ENCODE results near the gene PRKCE. TPM values are rescaled to one million over a fixed set of nuclear protein-coding genes. Genes with fewer than 3 reads are reported as not detected.
A peak's percentile ranks its signal among the peaks of the same experiment; 100 is the strongest.

Gene PRKCE
- polyA plus RNA-seq, 1 experiment, result 16.7 TPM

- DNase-seq (ENCODE audit: low read depth, low spot score), result no peak
- Histone ChIP-seq H3K27ac (ENCODE audit: low read depth, low read length) (no peak overlapping the region), H3K9me3 (ENCODE audit: control insufficient read depth, insufficient read depth, low read length) (no peaks in the 10 kb centered on the region), H3K4me3 (ENCODE audit: low read depth, low read length) (no peak overlapping the region), H3K27me3 (ENCODE audit: control insufficient read depth, insufficient read depth, low read length) (no peaks in the 10 kb centered on the region)
- POLR2A ChIA-PET, result no interaction called here
- TF ChIP-seq CTCF (IDR thresholded peaks at IDR 0.05; ENCODE audit: low read depth, low read length), result no peak
- CTCF ChIA-PET, result no interaction called here
These were observed 273.6 kb downstream of the PRKCE start for GRCh38 chr2:45925026-45925425.

- CTCF ChIA-PET, result interaction anchor here (1.2 kb wide), 1 partner anchor 10 kb away, joined by 4 read pairs; no protein-coding TSS in a partner anchor
These were observed 274.3 kb downstream of the PRKCE start for GRCh38 chr2:45925636-45926366.

GRCh38 chr2:45928946-45929345 is 277.5 kb downstream of the PRKCE start:
- Histone ChIP-seq H3K27me3 (ENCODE audit: control insufficient read depth, insufficient read depth, low read length) (no peaks in the 10 kb centered on the region), H3K27ac (ENCODE audit: low read depth, low read length) (no peak overlapping the region), H3K4me3 (ENCODE audit: low read depth, low read length) (no peak overlapping the region), H3K9me3 (ENCODE audit: control insufficient read depth, insufficient read depth, low read length) (no peaks in the 10 kb centered on the region; the same call in 1 of the 2 replicates)
- DNase-seq (ENCODE audit: low read depth, low spot score), result no peak
- TF ChIP-seq CTCF (IDR thresholded peaks at IDR 0.05; ENCODE audit: low read depth, low read length), result no peak
- ChIA-PET CTCF (no interaction called here), POLR2A (no interaction called here)

More at GRCh38 chr2:45925636-45926366, 274.3 kb downstream of the PRKCE start:
- DNase-seq (ENCODE audit: low read depth, low spot score), result no peak
- POLR2A ChIA-PET, result no interaction called here
- Histone ChIP-seq H3K27ac (ENCODE audit: low read depth, low read length) (no peak overlapping the region), H3K4me3 (ENCODE audit: low read depth, low read length) (no peak overlapping the region), H3K9me3 (ENCODE audit: control insufficient read depth, insufficient read depth, low read length) (no peaks in the 10 kb centered on the region), H3K27me3 (ENCODE audit: control insufficient read depth, insufficient read depth, low read length) (no peaks in the 10 kb centered on the region)
- TF ChIP-seq CTCF (IDR thresholded peaks at IDR 0.05; ENCODE audit: low read depth, low read length), result no peak

- Histone ChIP-seq H3K4me3 (ENCODE audit: low read depth, low read length) (no peak overlapping the region), H3K27ac (ENCODE audit: low read depth, low read length) (no peak overlapping the region), H3K9me3 (ENCODE audit: control insufficient read depth, insufficient read depth, low read length) (no peaks in the 10 kb centered on the region; the same call in 1 of the 2 replicates), H3K27me3 (ENCODE audit: control insufficient read depth, insufficient read depth, low read length) (no peaks in the 10 kb centered on the region)
- no peak for DNase-seq (ENCODE audit: low read depth, low spot score)
- POLR2A ChIA-PET, result no interaction called here
- CTCF ChIA-PET, result no interaction called here
- TF ChIP-seq CTCF (IDR thresholded peaks at IDR 0.05; ENCODE audit: low read depth, low read length), result no peak
These were observed 278.4 kb downstream of the PRKCE start for GRCh38 chr2:45929674-45930395.

- POLR2A ChIA-PET, result no interaction called here
- CTCF ChIA-PET, result interaction anchor here (0.8 kb wide), 1 partner anchor 8 kb away, joined by 3 read pairs; no protein-coding TSS in a partner anchor
- DNase-seq (ENCODE audit: low read depth, low spot score), result peak; percentile 23
- Histone ChIP-seq H3K4me3 (ENCODE audit: low read depth, low read length) (no peak overlapping the region), H3K9me3 (ENCODE audit: control insufficient read depth, insufficient read depth, low read length) (no peaks in the 10 kb centered on the region; the same call in 1 of the 2 replicates), H3K27ac (ENCODE audit: low read depth, low read length) (no peak overlapping the region), H3K27me3 (ENCODE audit: control insufficient read depth, insufficient read depth, low read length) (no peaks in the 10 kb centered on the region)
- no peak for TF ChIP-seq CTCF (IDR thresholded peaks at IDR 0.05; ENCODE audit: low read depth, low read length)
These were observed 278.9 kb downstream of the PRKCE start for GRCh38 chr2:45930396-45930792.
